GM12872 (cell line): ENCODE measurements around the gene IL15.

Source experiments
- TF ChIP-seq, protein P1 (sequence below): IDR thresholded peaks from 3 replicates; pipeline ENCODE4 v1.5.1; 2011; ENCODE audit warnings: low read depth, mild to moderate bottlenecking, low read length, moderate library complexity; ENCODE audit not compliant: insufficient read depth

Gene IL15

GRCh38 chr4:141724646-141725045 is 88.3 kb downstream of the IL15 start:
- TF ChIP-seq, protein P1, sequence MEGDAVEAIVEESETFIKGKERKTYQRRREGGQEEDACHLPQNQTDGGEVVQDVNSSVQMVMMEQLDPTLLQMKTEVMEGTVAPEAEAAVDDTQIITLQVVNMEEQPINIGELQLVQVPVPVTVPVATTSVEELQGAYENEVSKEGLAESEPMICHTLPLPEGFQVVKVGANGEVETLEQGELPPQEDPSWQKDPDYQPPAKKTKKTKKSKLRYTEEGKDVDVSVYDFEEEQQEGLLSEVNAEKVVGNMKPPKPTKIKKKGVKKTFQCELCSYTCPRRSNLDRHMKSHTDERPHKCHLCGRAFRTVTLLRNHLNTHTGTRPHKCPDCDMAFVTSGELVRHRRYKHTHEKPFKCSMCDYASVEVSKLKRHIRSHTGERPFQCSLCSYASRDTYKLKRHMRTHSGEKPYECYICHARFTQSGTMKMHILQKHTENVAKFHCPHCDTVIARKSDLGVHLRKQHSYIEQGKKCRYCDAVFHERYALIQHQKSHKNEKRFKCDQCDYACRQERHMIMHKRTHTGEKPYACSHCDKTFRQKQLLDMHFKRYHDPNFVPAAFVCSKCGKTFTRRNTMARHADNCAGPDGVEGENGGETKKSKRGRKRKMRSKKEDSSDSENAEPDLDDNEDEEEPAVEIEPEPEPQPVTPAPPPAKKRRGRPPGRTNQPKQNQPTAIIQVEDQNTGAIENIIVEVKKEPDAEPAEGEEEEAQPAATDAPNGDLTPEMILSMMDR: no peak

DNA sequence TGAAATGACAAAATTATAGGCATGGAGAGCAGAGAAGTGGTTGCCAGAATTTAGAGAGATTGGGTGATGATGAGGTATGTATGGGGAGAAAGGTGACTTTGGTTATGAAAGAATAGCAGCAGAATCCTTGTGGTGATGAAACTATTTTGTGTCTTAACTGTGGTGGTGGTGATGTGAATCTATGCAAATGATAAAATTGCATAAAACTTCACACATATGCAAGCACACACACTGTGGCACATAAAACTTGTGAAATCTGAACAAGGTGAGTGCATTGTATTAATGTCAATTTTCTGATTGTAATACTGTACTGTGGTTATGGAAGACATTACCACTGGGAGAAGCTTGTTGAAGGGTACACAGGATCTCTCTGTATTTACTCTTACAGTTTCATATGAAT is 91.0 kb downstream of the IL15 start:
- TF ChIP-seq, protein P1: no peak

DNA sequence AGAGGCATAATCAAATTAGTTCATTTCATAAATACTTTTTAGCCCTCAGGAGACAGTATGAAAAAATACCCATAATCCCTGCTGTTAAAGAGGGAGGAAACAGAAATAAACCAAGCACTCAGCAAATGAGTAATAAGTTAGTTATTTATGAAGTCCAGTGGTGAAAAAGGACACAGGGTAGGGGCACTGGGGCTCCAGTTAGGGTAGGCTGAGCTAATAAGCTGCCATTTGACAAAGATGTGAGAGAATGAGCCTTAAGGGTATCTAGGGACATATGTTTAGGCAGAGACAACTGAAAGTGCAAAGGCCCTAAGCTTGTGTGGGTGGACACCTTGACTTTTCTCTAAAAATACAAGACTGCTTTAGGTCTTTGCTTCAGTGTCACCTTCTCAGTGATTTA is 94.4 kb downstream of the IL15 start:
- TF ChIP-seq, protein P1: no peak

DNA sequence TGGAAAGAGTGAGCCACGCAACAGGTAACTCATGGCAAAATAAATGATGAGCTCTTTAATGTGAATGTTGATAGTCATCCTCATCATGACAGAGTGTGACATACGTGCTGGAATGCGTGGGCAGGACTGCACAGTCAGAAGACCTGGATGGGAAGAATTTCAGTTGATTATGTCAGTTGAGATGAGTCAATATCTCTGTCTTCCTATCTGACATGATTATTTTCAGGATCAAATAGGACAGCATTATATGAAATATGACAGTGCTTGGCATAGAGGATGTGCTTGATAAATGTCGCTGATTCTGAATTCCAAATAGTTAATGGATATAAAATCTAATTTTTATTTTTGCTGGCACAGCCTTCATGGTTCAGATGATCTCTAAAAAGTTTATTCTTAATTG is 95.1 kb downstream of the IL15 start:
- TF ChIP-seq, protein P1: no peak

DNA sequence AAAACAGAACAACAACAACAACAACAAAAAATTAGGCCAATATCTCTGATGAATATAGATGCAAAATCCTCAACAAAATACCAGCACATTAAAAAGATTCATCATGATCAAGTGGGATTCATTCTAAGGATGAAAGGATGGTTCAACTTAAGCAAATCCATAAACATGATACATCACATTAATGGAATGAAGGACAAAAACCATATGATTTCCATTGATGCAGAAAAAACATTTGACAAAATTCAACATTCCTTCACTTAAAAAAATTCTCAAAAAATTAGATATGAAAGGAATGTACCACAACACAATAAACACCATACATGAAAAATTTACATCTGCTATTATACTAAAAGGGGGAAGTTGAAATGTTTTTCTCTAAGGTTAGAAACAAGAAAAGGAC is 103.3 kb downstream of the IL15 start:
- TF ChIP-seq, protein P1: no peak

GRCh38 chr4:141746026-141746425 is 109.6 kb downstream of the IL15 start:
- TF ChIP-seq, protein P1: no peak

DNA sequence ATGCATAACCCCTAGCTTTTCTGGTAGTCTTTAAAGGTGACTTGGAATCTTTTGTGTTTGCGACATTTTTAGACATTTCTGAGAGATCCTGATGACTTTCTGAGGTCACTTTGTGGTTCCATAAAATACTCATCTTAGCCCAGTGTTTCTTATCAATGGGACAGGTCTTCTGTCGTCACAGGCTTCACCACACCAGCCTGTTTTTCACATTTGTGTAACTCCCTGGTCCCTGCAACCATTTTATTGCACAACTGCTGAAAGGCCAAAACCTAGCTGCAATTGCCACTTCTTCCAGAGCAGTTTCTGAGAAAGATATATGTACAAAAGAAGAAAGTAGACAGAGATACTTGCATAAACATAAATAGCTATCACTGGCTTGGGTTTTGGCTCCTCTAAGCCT is 120.9 kb downstream of the IL15 start:
- TF ChIP-seq, protein P1: no peak
